ENCODE results near the gene SNAP29.
"Not testable (repeated sequence)": the region's sequence is repeated elsewhere in the genome, so short reads cannot be mapped to it uniquely, and the experiment has no call there.

The SNAP29 gene

GRCh38 chr22:20836987-20837823 is 21.6 kb upstream of the SNAP29 start:
- DNase-seq: no peak

GRCh38 chr22:20839354-20839753 is 19.5 kb upstream of the SNAP29 start:
- DNase-seq: not testable (repeated sequence)

GRCh38 chr22:20839837-20840645 is 18.8 kb upstream of the SNAP29 start:
- no peak for DNase-seq

- DNase-seq: no peak
These were observed 18.0 kb upstream of the SNAP29 start for GRCh38 chr22:20840646-20841371.

DNA sequence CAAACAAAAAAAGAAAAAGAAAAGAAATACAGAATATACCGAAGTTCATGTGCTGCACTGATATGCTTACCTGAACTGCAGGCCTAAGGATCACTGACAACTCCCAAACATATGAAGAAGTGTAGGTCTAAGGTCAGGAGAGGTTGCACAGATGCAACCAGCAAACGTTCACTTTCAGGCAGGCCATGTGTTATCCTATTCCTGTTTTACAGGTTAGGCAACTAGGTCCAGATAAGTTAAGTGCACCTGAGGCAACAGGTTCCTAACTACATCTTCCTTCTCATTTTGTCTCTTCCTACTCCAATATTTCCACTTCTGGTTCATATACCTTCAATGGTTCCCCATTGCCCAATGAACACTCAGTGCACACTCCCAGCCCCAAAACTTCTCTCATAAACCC is 15.3 kb upstream of the SNAP29 start:
- no peak for DNase-seq

GRCh38 chr22:20844055-20845037 is 14.5 kb upstream of the SNAP29 start:
- DNase-seq: no peak

GRCh38 chr22:20847318-20847822 is 11.4 kb upstream of the SNAP29 start:
- DNase-seq: no peak

DNA sequence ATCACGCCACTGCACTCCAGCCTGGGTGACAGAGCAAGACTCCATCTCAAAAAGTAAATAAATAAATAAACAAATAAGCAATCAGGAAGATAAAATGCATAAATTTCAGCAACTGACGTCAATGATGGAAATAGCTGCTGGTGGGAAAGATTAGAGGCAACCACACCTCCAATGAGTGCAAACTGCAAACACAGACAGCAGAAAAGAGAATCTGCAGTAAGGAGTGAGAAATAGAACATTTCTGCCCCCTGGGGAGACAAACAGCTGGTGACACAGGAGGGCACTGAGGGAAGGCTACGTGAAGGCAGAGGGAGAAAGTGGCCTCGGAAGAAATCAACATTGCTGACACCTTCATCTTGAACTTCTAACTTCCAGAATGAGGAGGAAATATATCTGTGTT is 6.7 kb upstream of the SNAP29 start:
- no peak for DNase-seq

DNA sequence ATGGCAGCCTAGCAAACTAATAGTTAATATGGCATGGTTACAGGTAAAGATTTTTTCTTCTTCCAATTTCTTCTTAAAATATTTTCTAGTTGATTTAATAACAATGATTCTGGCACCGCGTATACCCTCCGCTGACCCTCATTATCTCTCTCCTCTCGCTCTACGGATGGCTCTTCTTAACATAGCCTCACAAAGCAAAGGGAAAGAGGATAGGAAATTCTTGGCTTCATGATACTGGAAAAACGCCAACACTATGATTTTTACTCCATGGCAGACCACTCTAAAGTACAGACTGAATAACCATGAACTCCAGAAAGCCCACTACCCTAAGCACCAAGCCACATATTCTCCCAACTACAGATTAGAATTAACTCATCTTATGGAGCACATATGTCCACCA is 6.3 kb upstream of the SNAP29 start:
- peak in 1 of 2 experiments; percentile 1 for DNase-seq

GRCh38 chr22:20853236-20853660 is 5.6 kb upstream of the SNAP29 start:
- no peak for DNase-seq

GRCh38 chr22:20857247-20857643 is 1.6 kb upstream of the SNAP29 start:
- no peak for DNase-seq

DNA sequence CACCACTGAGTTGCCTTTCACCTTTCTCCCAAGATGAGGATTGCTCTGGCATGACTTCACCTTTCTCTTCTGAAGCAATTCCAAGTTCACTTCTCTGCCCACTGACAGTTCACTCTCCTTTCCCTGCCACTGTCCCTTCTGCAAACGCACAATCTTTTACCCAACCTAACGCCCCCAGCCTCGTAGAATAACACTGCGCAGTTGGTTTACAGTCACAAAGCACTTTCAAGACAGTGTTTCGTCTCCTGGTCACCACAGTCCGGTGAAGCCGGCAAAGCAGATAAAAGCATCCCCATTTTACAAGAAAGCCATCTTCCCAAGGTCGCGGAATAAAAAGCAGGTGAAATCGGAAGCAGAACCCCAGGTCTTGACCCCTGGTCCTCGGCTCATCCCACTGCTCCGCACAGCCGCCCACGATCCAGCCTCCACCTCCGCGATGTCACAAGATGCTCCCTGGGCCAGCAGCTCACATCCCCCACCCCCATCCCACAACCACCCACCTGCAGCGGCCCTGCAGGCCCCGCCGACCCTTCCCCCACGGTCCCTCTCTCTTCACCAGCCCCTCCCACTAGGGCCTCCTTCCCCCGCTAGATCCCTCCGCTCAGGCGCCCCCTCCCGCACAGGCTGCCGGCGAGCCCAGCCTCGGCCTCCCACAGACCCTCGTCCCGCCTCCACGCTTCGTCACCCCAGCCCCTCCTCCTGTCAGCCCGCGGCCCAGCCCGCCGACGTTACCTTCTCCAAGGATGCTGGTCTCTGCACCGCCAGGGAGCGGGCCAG is 781 bp upstream of the SNAP29 start:
- DNase-seq: peak; percentile 76 to 80

DNA sequence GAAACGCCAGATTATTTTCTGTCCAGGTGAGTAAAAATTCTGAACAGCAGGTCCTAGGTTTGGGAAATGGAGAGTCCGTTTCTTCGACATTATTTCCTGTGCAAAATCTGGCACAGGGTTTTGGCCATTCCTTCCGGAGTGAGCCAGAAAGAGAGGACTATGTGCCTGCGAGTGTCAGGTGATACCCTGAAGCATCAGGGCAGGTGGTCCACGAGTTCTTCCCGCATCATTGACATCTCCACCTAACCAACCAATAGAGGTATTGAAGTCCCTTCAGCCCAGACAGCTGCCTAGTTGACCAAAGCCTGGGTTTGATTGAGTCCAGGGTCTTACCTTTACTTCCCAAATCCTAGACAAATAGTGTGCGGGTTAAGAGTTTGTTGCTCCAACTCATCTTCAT is 808 bp downstream of the SNAP29 start:
- DNase-seq: no peak

GRCh38 chr22:20862540-20862939 is 3.7 kb downstream of the SNAP29 start:
- DNase-seq: no peak

DNA sequence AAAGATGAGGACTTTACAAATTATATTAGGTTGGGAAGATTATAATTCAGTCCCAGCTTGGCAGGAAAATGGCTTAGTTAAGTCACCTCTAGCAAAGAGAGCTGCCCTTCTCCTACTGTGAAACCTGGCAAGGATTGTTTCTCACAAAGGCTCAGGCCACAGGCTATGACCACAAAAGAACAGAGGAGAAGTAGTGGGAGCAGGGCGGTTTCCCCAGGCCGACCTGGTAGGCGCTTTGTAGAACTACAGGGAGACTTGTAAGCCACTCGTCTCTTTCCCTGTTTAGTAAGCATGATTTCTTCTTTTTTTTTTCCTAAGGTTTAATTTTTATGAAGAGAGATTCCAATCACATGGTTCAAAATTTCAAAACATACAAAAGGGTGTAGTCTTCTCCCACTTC is 4.6 kb downstream of the SNAP29 start:
- DNase-seq: no peak

DNA sequence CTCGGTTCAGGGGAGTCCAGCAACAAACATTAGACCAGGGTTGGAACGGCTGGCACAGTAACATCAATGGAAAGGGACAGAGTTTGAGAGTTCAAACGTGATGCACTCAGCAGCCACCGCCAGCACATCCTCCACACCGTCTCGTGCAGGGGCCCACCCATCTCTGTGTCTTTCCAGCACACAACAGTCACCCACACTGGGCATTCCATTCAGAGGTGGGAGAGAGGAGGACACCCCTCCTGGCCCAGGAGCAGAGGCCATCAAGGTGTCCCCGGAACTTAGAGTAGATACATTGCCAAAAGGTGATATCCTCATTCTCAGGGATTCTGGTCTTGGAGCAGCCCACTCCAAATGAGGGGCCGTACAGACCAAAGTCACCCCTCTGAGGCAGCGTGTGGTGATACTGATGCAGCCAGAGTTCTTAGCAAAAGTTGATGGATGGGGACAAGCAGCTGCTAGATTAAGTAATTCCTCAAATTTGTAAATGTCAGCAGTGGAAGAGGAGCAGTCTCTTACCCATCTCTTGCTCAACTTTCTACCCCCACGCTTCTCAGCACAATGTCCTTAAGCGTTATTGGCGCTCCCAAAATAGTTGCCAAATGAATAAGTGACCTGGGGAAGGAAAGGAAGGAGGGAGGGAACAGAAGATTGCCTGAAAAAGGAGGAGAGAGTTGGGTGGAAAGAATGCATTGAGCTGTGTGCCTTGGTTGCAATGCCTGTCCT is 5.5 kb downstream of the SNAP29 start:
- DNase-seq: no peak

- no peak for DNase-seq
These were observed 6.5 kb downstream of the SNAP29 start for GRCh38 chr22:20865331-20865730.

DNA sequence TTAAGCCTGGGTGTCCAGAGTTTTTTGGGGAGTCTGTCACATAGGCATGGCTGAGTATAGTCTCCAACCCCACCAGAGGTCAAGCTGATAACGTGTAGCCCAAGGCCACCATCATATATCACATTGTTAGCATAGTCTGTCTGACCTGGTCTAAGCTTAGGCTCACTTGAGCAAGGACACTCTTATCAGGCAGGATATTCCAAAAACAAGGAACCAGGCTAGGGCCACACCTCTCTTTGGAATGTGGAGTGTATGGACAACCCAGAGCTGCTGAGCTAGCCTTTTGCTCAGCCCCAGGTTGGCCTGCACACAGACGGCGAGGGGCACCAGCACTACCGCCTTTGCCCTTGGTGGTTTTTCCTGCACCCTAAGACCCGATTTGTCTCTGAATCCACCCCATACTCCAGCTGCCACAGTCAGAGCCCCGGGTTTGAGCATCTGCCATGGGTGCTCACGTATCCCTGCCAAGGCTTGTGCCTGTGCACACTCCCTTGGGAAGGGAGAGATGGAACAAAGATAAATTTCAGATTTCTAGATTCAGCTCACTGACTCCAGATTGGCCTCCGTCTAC is 7.2 kb downstream of the SNAP29 start:
- no peak for DNase-seq

DNA sequence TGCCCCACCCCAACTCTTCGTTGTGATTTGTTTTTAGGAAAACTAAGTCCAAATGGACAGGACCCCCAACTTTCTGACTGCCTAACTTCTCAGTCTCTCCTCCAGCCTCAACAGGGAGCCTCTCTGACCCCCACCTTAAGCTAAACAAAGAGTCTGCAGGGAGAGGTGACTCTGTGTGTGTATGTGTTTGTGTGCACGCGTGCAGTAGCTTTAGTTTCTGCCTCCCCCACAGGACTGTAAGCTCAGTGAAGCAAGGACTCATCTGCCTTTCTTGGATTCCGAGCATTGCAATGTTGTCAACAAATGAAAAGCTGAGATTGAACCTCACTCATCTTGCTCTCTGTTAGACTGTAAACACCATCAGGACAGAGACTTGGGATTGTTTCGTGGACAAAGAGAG is 7.9 kb downstream of the SNAP29 start:
- DNase-seq: no peak

Data from NCI-H2081 (cell line).